Right lobe of liver (tissue), 6 donors: ENCODE measurements around the gene PTCD1. TPM values are rescaled to one million over a fixed set of nuclear protein-coding genes. Genes with fewer than 3 reads are reported as not detected.
A peak's percentile ranks its signal among the peaks of the same experiment; 100 is the strongest.

Experiments
- ATAC-seq, 4 donors: fragments of 200-7000 bp; cut with Tn5 transposase; one replicate each; pipeline ENCODE4 v1.9.1; 2020; ENCODE audit warnings: mild to moderate bottlenecking in 4 of 4, moderate library complexity in 4 of 4
- DNase-seq, 3 donors: peaks; one replicate each; pipeline ENCODE4 v3.0.0-alpha.2; 2020
- H3K27ac ChIP-seq, 3 donors: fragments of 200-600 bp; one replicate each; pipeline ENCODE4 v1.8.0; 2022
- H3K27me3 ChIP-seq, 2 donors: fragments of 200-600 bp; one replicate each; pipeline ENCODE4 v1.8.0; 2022
- H3K36me3 ChIP-seq, 4 donors: fragments of 200-600 bp; sonication (generic) in 1 of 4; one replicate each; pipeline versions ENCODE4 v1.5.1 to v1.8.0; 2017 to 2022; ENCODE audit warnings: control low read depth in 1 of 4
- H3K4me1 ChIP-seq, 4 donors: fragments of 200-600 bp; sonication (generic) in 1 of 4; one replicate each; pipeline versions ENCODE4 v1.5.1 to v1.8.0; 2017 to 2022; ENCODE audit warnings: control low read depth in 1 of 4
- H3K4me3 ChIP-seq, 3 donors: fragments of 200-600 bp; one replicate each; pipeline ENCODE4 v1.8.0; 2022
- H3K9me3 ChIP-seq, 4 donors: fragments of 200-600 bp; sonication (generic) in 1 of 4; one replicate each; pipeline versions ENCODE4 v1.5.1 to v1.8.0; 2017 to 2022; ENCODE audit warnings: control low read depth in 1 of 4
- CTCF ChIP-seq, 4 donors: fragments of 200-600 bp in 3 of 4; fragments of 450-650 bp in 1 of 4; IDR thresholded peaks; one replicate each; pipeline versions ENCODE4 v1.5.1 to v1.8.0; 2016 to 2022; ENCODE audit warnings: antibody characterized with exemption in 4 of 4, mild to moderate bottlenecking in 2 of 4
- POLR2A ChIP-seq: fragments of 450-650 bp; IDR thresholded peaks from one replicate; pipeline ENCODE4 v1.6.1; 2017; ENCODE audit warnings: antibody characterized with exemption, mild to moderate bottlenecking
- WGBS: methylation state at CpG from one replicate; pipeline ENCODE4 v1.1.6; 2018; ENCODE audit warnings: low coverage, low lambda C conversion rate; ENCODE audit not compliant: insufficient coverage; ENCODE audit errors: missing lambda C conversion rate; 5-methylcytosine and 5-hydroxymethylcytosine counted together
- intact Hi-C, 2 donors: fragments of 100-400 bp; cut with DNase I; formaldehyde crosslinking; loops; one replicate each; pipeline versions ENCODE4 v1.11.2 to v1.14.1; 2022
- total RNA-seq, 6 experiments: library from RNA; depleted of rRNA in 2 of 6; stranded (reverse); fragments of >200 nt in 2 of 6; fragmentation: NEBNext Ultra II Directional in 3 of 6; extraction: Animal tissue kit (Norgen Biotek cat#: 25700) in 3 of 6; gene quantifications; one replicate each; pipeline versions ENCODE4 v1.1.0 to v1.2.4, GENCODE V29; 2016 to 2023
- donor health status: DM: no; HTN: yes; CAD: no.
- donor health status: DM: no; HTN: no; CAD: no.
- donor health status: DM: no; HTN: no; CAD: no.
- donor health status: DM: no; HTN: yes; CAD: no.
- donor health status: DM: no; HTN: yes; CAD: no.

PTCD1 gene
- total RNA-seq, 6 experiments from 2014 or later = 2.4 to 5.3 (median 2.8) TPM

GRCh38 chr7:99448855-99449254, 10.3 kb upstream of the PTCD1 start:
- ATAC-seq (no peak), DNase-seq (no peak)
- 93% methylated on average over 7 of the region's 10 CpGs for WGBS
- TF ChIP-seq CTCF (IDR thresholded peaks at IDR 0.05) (no peak), POLR2A (no peak)
- intact Hi-C loops = no loop called here
- Histone ChIP-seq H3K4me1 (no peaks in the 10 kb centered on the region), H3K27ac (no peak overlapping the region), H3K36me3 (peaks cover 0 to 56% (median 5%) of the 10 kb centered on the region in 4 donors), H3K27me3 (no peaks in the 10 kb centered on the region), H3K9me3 (no peaks in the 10 kb centered on the region), H3K4me3 (no peak overlapping the region)

GRCh38 chr7:99447943-99448342, 9.3 kb upstream of the PTCD1 start:
- TF ChIP-seq CTCF (IDR thresholded peaks at IDR 0.05) (peak in 2 of 4 donors; percentile 15 to 25), POLR2A (no peak)

GRCh38 chr7:99446096-99446495, 7.5 kb upstream of the PTCD1 start:
- H3K4me1 ChIP-seq = no peaks in the 10 kb centered on the region
- ATAC-seq (no peak), DNase-seq (no peak)
- 44% methylated on average over 1 of the region's 4 CpGs for WGBS
- H3K27ac ChIP-seq = no peak overlapping the region
- H3K36me3 ChIP-seq = peaks cover 0 to 46% (median 5%) of the 10 kb centered on the region in 4 donors
- intact Hi-C loops = no loop called here
- no peak overlapping the region for H3K4me3 ChIP-seq
- no peaks in the 10 kb centered on the region for H3K27me3 ChIP-seq
- no peaks in the 10 kb centered on the region for H3K9me3 ChIP-seq
- no peak for TF ChIP-seq POLR2A

More at GRCh38 chr7:99447943-99448342, 9.3 kb upstream of the PTCD1 start:
- Histone ChIP-seq H3K9me3 (no peaks in the 10 kb centered on the region), H3K27me3 (no peaks in the 10 kb centered on the region), H3K4me3 (no peak overlapping the region), H3K4me1 (no peaks in the 10 kb centered on the region), H3K27ac (no peak overlapping the region), H3K36me3 (peaks cover 0 to 52% (median 5%) of the 10 kb centered on the region in 4 donors)
- no peak for DNase-seq
- 55% methylated on average over 2 of the region's 10 CpGs for WGBS
- intact Hi-C loops = no loop called here
- peak; percentile 12 to 49 (median 40) for ATAC-seq

- Histone ChIP-seq H3K36me3 (peaks cover 0 to 9% (median under 1%) of the 10 kb centered on the region in 4 donors), H3K27me3 (no peaks in the 10 kb centered on the region), H3K9me3 (no peaks in the 10 kb centered on the region), H3K4me1 (peaks cover 0 to 11% (median 5%) of the 10 kb centered on the region in 4 donors), H3K27ac (no peak overlapping the region), H3K4me3 (peak overlapping the region in 1 of 3 donors; percentile 99)
- ATAC-seq (no peak), DNase-seq (no peak)
- intact Hi-C loops = no loop called here
- TF ChIP-seq POLR2A = no peak
- TF ChIP-seq CTCF (IDR thresholded peaks at IDR 0.05) = no peak
- 64% methylated on average over 5 of the region's 9 CpGs for WGBS
These were observed 1.6 kb upstream of the PTCD1 start for GRCh38 chr7:99440195-99440594.

GRCh38 chr7:99437946-99438572, 539 bp downstream of the PTCD1 start:
- no peaks in the 10 kb centered on the region for H3K9me3 ChIP-seq
- peaks cover 0 to 11% (median 2%) of the 10 kb centered on the region in 4 donors for H3K36me3 ChIP-seq
- TF ChIP-seq CTCF (IDR thresholded peaks at IDR 0.05) (no peak), POLR2A (no peak)
- H3K4me3 ChIP-seq = peak overlapping the region; percentile 65 to 99 (median 99)
- WGBS = 20% methylated on average over 9 of the region's 20 CpGs
- intact Hi-C loops = no loop called here
- no peak for DNase-seq
- no peaks in the 10 kb centered on the region for H3K27me3 ChIP-seq
- peaks cover 0 to 11% (median 5%) of the 10 kb centered on the region in 4 donors for H3K4me1 ChIP-seq
- peak overlapping the region; percentile 19 to 69 (median 65) for H3K27ac ChIP-seq
- peak; percentile 21 to 43 (median 34) for ATAC-seq
